Left ventricle myocardium superior (tissue), 1 donor: ENCODE measurements around the gene NUS1. TPM values are rescaled to one million over a fixed set of nuclear protein-coding genes. Genes with fewer than 3 reads are reported as not detected.
A peak's percentile ranks its signal among the peaks of the same experiment; 100 is the strongest.
"Not testable (repeated sequence)": the region's sequence is repeated elsewhere in the genome, so short reads cannot be mapped to it uniquely, and the experiment has no call there.

Experiments used
- ATAC-seq: fragments of 200-7000 bp; cut with Tn5 transposase; one replicate; pipeline ENCODE4 v1.9.1; 2020; ENCODE audit warnings: mild to moderate bottlenecking, moderate library complexity
- DNase-seq: peaks from one replicate; pipeline ENCODE4 v3.0.0-alpha.2; 2020
- intact Hi-C: fragments of 100-400 bp; cut with micrococcal nuclease; formaldehyde crosslinking; loops from one replicate; pipeline ENCODE4 v1.11.0; 2022
- total RNA-seq: library from RNA; stranded (reverse); fragmentation: NEBNext Ultra II Directional; extraction: Animal tissue kit (Norgen Biotek cat#: 25700); gene quantifications from one replicate; pipeline ENCODE4 v1.2.1, GENCODE V29; 2021
- donor health status: DM: no; HTN: yes; CAD: no; lungs with severe emphysema.

Gene NUS1
- total RNA-seq, 1 donor from 2014 or later = 14.4 TPM

DNA sequence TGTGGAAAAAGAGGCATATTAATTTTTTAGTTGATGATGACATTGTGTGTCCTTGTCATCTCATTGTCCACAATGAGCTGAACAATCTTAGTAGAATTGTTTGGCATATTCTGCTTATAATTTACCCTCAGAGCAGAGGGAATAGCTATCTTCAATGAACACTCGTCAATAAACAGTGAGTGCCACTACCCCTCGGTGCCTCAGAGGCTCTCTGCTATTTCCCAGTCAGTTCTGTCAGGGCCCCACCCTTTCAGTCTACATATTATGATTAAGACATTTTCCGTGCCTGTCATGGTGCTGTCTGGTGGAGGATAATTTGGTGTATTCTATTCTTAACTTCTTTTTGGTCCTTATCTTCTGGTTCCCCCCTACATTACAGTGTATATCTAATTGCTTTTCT is 31.2 kb downstream of the NUS1 start:
- intact Hi-C loops = no loop called here
- DNase-seq (no peak), ATAC-seq (no peak)

DNA sequence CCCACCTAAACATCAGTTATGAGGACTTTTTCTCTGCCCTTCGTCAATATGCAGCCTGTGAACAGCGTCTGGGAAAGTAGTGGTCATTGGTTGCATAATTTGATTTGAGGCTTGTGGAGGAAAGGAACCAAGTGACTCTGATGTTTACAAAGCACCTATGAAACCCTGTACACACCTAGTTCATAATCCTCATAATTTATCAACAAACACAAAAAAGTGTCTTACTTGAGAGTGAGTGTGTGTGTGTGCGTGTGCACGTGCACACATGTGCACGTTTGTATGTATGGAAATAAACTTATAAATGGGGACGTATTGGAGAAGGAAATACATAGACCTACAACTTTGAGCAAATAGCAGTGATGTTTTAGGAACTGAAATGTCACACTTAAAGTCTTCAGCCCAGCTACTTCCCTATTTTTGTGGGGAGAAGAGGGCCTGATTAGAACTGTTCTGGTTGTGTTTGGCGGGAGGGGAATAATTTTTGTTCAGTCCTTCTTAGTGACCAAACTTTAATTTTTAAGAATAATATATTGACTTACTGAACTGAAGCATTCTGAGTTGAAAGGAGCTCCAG is 31.8 kb downstream of the NUS1 start:
- ATAC-seq, DNase-seq, intact Hi-C loops: not testable (repeated sequence)

DNA sequence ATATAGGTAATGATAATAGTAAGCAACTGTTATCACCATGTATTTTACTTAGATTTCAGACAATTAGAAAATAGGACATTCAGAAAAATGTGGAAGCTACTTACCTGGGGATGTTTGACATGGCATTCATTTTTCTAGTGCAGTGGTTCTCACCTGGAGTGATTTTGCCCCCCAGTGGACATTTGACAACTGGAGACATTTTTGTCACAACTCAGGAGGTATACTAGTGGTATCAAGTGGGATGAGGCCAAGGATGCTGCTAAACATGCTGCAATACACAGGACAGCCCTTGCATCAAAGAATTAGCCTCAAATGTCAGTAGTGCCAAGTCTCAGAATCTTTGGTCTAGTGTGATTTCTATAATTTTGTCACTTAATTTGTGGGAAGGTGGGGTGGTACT is 36.1 kb downstream of the NUS1 start:
- ATAC-seq = no peak
- DNase-seq = no peak
- intact Hi-C loops = no loop called here

DNA sequence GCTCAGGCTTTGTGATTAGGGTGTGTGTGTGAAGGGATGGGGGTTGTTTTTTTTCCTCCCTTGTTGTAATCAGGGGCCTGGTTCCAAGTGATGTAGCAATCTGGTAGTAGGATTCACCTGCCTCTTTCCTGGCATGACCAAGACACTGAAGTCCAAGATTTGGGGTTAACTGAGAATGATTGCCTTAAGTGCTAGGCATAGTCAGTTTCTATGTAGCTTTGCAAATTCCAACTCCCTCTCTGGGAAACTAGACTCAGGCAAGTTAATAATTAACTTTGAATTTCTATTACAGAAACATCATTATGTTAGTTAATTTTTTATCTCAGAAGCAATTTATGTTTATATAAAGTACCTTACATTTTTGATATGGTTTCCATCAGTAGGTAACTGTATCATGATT is 43.6 kb downstream of the NUS1 start:
- intact Hi-C loops = no loop called here
- ATAC-seq (no peak), DNase-seq (no peak)

DNA sequence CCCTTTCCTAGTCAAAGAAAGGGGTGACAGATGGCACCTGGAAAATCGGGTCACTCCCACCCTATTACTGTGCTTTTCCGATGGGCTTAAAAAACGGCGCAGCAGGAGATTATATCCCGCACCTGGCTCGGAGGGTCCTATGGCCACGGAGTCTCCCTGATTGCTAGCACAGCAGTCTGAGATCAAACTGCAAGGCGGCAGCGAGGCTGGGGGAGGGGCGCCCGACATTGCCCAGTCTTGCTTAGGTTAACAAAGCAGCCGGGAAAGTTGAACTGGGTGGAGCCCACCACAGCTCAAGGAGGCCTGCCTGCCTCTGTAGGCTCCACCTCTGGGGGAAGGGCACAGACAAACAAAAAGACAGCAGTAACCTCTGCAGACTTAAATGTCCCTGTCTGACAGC is 46.3 kb downstream of the NUS1 start:
- ATAC-seq, intact Hi-C loops, DNase-seq: not testable (repeated sequence)

- ATAC-seq = peak; percentile 63
Observed at GRCh38 chr6:117728626-117729025, 53.4 kb downstream of the NUS1 start.

DNA sequence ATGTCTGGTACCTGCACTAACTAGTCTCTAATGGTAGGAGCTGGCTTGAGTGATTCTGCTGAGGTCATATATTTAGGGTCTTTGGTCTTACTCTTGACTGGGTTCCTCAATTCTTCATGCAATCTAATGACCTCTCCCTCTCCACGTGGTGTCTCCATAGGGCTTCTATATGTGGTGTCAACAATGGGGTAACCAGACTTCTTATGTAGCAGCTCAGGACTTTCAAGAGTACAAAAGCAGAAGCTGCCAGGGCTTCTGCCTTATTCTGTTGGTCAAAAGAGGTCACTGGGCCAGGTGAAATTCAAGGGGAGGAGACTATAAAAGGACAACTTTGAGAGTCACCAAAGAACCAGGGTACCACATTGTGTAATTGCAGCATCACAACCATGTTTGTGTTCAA is 54.3 kb downstream of the NUS1 start:
- DNase-seq = no peak
- no peak for ATAC-seq
- intact Hi-C loops = no loop called here

More at GRCh38 chr6:117728626-117729025, 53.4 kb downstream of the NUS1 start:
- DNase-seq = no peak
- intact Hi-C loops = no loop called here

GRCh38 chr6:117733341-117733740 is 58.1 kb downstream of the NUS1 start:
- intact Hi-C loops = no loop called here
- no peak for ATAC-seq

DNA sequence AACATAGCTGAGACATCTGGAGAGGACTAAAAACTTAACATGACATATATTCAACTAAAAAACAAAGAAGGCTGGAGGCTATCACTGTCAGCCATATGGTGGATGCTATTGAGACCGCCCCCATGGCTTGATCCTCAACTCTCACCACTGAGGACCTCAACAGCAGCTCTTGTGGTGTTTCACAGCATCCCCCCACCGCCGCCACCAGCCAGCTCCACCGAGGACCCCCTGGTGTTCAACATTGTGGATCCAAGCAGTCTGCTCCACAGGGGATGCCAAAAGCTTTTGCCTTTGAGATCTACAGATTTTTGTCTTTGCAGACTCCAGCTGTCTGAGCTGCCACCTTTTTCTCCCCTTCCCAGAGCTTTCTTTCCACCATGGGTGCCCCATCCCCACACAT is 64.6 kb downstream of the NUS1 start:
- ATAC-seq (no peak), DNase-seq (no peak)
- intact Hi-C loops = no loop called here

More at GRCh38 chr6:117733341-117733740, 58.1 kb downstream of the NUS1 start:
- no peak for DNase-seq

DNA sequence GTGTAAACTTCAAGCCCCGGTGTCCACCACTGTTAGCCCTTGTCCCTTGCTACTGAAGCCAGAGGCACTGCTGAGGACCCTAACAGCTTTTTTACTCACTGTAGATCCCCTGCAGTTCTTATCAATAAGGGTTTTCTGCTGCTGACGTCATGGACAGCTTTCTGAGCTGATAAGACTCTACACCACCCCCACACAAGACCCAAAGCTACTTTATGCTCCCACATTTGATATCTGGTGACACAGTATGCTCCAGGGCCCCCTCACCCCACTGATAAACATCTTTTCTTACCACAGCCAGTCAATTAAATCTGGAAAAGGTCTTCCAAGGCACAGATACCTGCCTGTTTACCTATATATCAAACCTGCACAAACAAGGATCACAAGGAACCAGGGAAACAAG is 65.3 kb downstream of the NUS1 start:
- ATAC-seq (no peak), DNase-seq (no peak)
- intact Hi-C loops = no loop called here

- intact Hi-C loops, ATAC-seq, DNase-seq: not testable (repeated sequence)
Observed at GRCh38 chr6:117750675-117751074, 75.4 kb downstream of the NUS1 start.

Other genes with a start within 250 kb of the NUS1 start
- 0.02 TPM for gene ROS1, start 249.5 kb upstream of the NUS1 start, total RNA-seq
- gene DCBLD1, start 192.8 kb upstream of the NUS1 start, total RNA-seq = 6.0 TPM
- gene GOPC, start 73.0 kb upstream of the NUS1 start, total RNA-seq = 19.3 TPM
- 6.7 TPM for gene SLC35F1, start 231.8 kb downstream of the NUS1 start, total RNA-seq